Measurements from ENCODE around the gene RSPH9.

RSPH9 gene

DNA sequence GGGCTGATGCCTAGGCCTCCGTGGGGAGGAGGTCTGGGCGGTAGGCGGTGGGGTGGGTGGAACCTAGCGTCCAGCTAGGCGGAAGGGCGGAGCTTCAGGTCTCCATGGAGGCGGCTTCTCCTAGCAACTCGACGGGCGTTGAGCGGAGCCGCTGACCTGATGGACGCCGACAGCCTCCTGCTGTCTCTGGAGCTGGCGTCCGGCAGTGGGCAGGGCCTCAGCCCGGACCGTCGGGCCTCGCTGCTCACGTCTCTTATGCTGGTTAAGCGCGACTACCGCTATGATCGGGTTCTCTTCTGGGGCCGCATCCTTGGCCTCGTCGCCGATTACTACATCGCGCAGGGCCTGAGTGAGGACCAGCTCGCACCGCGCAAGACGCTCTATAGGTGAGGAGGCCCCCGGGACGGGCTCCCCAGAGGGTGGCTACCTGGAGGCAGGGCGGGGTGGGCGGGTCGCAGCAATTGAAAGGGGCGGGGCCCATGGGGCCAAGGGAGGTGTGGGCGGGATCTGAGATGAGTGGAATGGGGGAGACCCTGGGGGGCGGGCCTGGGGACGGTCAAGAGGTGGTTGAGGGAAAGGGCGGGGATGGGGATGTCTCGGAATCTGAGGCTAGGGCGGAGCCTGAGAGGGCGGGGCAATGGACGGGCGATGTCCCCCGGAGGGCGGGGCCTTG lies at the start of gene RSPH9:
TSS of gene RSPH9 (plus strand) at position 97 of the 673 bp plus-strand sequence. CDS start at position 160, 63 bp downstream.
- peak; percentile 68 for DNase-seq

DNA sequence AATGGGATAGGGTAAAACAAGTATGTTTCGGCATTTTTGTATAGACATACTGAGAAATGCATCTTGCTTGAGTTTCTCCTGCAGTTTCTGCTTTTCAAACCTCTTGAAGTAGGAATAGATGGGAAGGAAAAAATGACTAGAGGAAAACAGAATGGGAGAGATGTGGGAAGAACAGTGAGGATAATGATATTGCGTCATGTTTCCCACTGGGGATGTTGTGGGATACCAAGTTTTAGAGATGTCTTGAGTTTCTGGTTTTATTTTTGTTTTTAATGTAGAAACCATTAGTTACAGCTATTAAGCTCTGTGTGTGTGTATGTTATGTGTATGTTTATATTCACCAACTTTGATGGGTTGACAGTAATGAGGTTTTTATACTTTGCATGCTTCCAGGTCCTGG lies 44.2 kb upstream of the RSPH9 start:
- no peak for DNase-seq

DNA sequence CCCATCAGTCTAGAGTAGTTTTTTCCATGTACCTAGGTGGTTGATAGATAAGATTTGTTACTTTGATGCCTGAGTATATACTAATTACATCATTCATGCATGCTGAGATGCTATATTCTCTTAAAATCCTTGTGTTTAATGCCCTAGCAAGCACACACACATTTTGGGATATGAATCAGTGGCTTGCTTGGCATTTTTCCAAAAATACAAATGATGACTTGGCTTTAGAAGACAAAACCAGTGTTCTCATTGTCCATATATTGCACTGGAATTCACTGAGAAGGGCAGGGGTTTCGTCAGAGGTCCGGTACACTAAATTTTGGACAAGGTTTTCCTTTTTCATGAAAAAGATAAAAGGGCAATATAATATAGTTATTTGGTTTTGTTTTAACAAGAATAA lies 40.7 kb upstream of the RSPH9 start:
- no peak for DNase-seq

- no peak for DNase-seq
Observed at GRCh38 chr6:43606019-43606418, 38.8 kb upstream of the RSPH9 start.

- DNase-seq = peak; percentile 42
Observed at GRCh38 chr6:43608310-43608763, 36.5 kb upstream of the RSPH9 start.

GRCh38 chr6:43608807-43609206 lies 36.0 kb upstream of the RSPH9 start:
- DNase-seq = no peak

DNA sequence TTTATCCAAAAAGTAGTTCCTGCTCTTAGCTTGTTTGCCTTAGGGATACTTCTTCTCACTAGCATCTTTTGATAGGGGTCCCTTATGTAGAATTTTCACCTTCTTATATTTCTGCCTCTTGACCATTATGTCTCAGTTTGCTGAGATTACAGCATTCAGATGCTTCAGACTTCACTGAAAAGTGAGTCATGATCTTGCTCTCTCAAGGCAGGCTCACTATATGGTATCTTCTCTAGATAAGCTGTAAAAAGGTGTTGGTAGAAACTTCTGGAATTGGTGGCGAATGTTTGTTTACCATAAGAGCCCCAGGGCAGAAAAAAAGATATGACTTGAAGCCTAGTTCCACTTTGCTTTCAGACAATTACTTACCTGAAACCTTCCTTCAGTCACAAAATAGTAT lies 35.4 kb upstream of the RSPH9 start:
- no peak for DNase-seq

DNA sequence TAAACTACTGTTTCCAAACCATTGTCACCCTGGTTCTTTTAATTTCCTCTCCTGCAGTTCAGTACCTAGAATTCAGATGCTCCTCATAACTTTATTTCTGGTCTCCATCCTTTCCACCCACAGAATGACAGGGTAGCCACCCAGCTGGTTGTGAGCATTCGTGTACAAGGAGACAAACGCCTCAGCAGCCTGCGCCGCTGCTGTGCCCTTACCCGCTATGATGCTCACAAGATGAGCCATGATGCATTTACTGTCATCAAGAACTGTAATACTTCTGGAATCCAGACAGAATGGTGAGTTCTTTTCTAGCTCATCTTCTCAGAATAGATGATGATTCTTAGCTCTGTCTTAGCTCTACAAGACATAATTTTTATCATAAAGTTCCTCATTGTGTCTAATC lies 34.4 kb upstream of the RSPH9 start:
- DNase-seq = no peak

DNA sequence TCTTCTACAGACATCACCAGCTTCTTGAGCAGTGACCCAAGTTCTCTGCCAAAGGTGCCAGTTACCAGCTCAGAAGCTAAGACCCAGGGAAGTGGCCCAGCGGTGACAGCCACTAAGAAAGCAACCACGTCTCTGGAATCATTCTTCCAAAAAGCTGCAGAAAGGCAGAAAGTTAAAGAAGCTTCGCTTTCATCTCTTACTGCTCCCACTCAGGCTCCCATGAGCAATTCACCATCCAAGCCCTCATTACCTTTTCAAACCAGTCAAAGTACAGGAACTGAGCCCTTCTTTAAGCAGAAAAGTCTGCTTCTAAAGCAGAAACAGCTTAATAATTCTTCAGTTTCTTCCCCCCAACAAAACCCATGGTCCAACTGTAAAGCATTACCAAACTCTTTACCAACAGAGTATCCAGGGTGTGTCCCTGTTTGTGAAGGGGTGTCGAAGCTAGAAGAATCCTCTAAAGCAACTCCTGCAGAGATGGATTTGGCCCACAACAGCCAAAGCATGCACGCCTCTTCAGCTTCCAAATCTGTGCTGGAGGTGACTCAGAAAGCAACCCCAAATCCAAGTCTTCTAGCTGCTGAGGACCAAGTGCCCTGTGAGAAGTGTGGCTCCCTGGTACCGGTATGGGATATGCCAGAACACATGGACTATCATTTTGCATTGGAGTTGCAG lies 31.0 kb upstream of the RSPH9 start:
- DNase-seq = no peak

DNA sequence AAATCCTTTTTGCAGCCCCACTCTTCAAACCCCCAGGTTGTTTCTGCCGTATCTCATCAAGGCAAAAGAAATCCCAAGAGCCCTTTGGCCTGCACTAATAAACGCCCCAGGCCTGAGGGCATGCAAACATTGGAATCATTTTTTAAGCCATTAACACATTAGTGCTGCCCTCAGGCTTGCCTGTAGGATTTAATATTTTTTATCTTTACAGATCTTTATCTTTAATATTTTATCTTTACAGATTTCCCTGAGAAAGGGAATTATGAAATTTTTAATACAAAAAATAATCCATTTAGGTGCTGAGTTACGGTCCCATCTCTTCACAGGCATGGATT lies 30.5 kb upstream of the RSPH9 start:
- no peak for DNase-seq

DNA sequence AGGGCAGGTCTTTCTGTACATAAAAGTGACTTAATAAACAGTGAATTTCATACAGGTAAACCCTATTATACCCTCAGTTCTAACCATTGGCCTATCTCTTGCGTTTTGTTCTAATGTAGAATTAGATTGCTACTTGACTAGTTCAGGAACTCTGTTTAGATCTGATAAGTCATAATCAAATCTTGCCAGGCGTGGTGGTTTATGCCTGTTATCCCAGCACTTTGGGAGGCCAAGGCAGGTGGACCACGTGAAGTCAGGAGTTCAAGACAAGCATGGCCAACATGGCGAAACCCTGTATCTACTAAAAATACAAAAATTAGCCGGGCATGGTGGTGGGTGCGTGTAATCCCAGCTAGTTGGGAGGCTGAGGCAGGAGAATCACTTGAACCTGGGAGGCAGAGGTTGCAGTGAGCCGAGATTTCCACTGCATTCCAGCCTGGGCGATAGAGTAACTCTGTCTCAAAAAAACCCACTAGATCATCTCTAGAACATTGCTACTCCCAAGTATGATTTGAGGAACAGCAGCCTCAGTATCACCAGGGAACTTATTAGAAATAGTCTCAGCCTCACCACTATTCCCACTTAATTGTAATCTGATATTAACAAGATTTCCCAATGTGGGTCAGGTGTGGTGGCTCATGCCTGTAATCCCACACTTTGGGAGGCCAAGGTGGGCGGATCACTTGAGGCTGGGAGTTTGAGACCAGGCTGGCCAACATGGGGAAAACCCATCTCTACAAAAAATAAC lies 27.9 kb upstream of the RSPH9 start:
- DNase-seq = no peak

GRCh38 chr6:43621078-43621835 lies 23.6 kb upstream of the RSPH9 start:
- DNase-seq = no peak

DNA sequence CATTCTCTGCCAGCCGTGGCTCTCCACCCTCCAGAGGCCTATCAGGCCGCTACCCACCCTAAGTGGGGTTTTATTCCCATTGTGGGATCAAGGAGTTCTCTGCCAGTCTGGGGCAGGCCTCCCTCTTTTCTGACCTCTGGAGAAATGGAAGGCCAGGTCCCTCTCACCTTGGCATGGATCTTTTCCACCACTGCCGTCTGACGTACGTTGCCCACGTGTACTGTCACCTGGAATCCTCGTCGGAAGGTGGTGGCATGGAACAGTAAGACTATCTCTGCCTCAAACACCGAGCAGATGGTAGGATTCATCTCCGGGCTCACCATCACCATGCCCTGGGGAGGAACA lies 23.0 kb upstream of the RSPH9 start:
- DNase-seq = no peak

DNA sequence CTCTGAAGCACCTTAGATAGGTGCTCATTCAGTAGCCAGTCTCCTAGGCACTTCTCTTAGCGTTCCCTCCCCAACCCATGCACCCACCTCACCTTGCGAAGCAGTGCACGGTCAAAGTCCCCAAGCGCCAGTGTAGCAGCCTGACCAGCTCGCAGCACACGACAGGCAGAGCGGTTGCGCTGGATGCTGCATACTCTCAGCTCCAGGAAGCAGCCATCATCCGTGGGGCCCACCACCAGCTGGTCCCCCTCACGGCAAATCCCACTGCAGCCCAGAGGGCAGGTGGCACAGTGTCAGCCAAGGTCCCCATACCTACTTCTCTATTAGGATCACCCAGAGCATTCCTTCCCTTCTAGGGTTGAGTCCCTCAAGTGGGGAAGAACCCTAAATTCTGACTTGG lies 22.3 kb upstream of the RSPH9 start:
- no peak for DNase-seq

- no peak for DNase-seq
Observed at GRCh38 chr6:43623880-43624785, 20.7 kb upstream of the RSPH9 start.

DNA sequence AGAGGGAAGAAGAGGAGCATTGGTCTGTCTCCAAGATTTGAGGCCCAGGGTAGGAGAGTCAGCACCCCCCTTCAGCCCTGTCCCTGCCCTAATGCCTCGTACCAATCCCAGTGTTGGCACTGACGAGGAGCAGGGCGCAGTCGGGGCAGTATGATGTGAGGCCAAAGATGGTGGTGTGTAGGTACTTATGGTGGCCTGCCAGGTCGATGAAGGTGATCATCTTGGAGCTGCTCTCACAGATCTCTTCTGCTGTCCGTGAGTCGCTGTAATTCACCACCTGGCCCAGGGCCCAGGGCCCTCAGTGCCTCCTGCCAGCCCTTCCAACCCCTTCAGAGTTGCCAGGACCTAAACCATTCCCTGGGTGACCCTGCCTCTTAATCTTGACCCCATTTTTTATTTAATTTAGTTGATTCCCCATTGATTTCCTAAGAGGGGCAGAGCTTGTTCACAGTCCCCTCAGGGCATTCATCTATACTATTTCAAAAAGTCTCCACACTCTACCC lies 20.0 kb upstream of the RSPH9 start:
- DNase-seq = no peak

- DNase-seq = no peak
Observed at GRCh38 chr6:43625393-43625992, 19.3 kb upstream of the RSPH9 start.

- peak; percentile 91 for DNase-seq
Observed at GRCh38 chr6:43627008-43627825, 17.6 kb upstream of the RSPH9 start.

DNA sequence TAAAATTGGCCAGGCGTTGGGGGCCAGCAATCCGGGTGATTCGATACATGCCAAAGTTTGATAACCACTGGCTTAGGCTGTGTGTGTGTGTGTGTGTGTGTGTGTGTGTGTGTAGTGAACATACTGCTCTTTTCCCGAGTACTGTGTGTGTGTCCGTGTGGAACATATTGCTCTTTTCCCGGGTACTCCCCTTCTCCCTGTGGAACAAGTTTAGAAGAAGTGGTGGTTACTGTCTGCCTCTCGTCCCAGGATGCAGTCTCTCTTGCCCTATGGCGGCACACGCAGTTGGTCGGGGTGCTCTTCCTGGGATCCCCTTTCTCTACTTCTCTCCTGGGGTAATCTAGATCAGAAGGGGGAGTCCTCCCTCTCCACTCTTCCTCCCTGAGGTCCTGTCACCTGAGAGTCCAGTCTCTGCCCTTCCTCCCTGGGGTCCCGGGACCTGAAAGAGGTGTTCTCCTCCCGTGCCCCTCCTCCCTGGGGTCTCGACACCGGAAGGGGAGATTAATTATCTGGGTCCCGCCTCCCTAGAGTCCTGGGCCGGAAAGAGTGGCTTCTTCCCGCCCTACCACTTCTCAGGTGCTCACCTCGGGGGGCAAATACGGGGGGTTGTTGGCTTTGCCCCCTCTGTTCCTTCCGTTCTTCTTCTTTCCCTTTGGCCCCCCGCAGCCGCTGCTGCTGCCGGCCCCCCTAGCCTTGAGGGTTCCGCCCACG lies 16.3 kb upstream of the RSPH9 start:
- DNase-seq = peak; percentile 65

DNA sequence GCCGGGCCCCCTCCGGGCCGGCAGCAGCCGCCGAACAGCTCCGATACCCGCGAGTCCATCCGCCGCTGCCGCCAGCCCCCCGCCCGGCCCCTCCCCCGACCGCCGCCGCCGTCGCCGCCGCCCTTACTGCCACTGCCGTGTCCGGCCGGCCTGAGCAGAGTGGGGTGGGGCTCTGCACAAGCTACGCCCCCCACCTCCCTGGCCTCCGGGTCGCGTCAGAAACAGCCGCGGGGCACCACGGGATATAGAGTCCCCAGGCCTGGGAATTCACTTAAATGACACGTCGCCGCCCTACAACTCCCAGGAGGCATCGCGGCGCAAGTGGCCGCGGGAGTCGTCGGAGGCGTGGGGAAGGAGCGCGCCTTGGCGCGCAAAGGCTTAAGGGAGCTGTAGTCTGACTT lies 15.7 kb upstream of the RSPH9 start, which contains the start of gene GTPBP2:
TSS of gene GTPBP2 (minus strand) at position 161 of the 401 bp plus-strand sequence. CDS start at position 59, 102 bp downstream.
- DNase-seq = peak; percentile 99

All from NCI-H510A (cell line).